Activated T-cell treated with anti-CD3 and anti-CD28 coated beads, Interleukin-2, amount 50 U/mL, for 72 hours (primary cell): ENCODE measurements around the gene RGS7BP. TPM values are rescaled to one million over a fixed set of nuclear protein-coding genes. Genes with fewer than 3 reads are reported as not detected.

Experiments used
- ATAC-seq, 2 donors: fragments of 150-1000 bp; cut with Tn5 transposase; replicated peaks in 1 of 2; 2 replicates each; pipeline ENCODE4 v1.10.0; 2021; ENCODE audit warnings: moderate library complexity in 2 of 2, mild to moderate bottlenecking in 1 of 2
- DNase-seq, 2 donors: peaks; one replicate each; pipeline ENCODE4 v3.0.0; 2021 to 2022; ENCODE audit warnings: mixed read lengths in 1 of 2
- H3K27ac Mint-ChIP-seq: one replicate; pipeline ENCODE4 v1.8.0; 2022; ENCODE audit warnings: mild to moderate bottlenecking, moderate library complexity, mixed read lengths
- H3K27me3 Mint-ChIP-seq: one replicate; pipeline ENCODE4 v1.8.0; 2022; ENCODE audit warnings: low read depth, mixed read lengths
- H3K36me3 Mint-ChIP-seq, 2 donors: one replicate each; pipeline ENCODE4 v1.8.0; 2022; ENCODE audit warnings: mixed read lengths in 2 of 2, mild to moderate bottlenecking in 1 of 2; ENCODE audit not compliant: insufficient read depth in 2 of 2
- H3K4me1 Mint-ChIP-seq: one replicate; pipeline ENCODE4 v1.8.0; 2022; ENCODE audit warnings: low read depth, mixed read lengths
- H3K4me3 Mint-ChIP-seq, 2 donors: one replicate each; pipeline ENCODE4 v1.8.0; 2022; ENCODE audit warnings: mild to moderate bottlenecking in 2 of 2, mixed read lengths in 2 of 2, moderate library complexity in 2 of 2
- H3K9me3 Mint-ChIP-seq, 2 donors: one replicate each; pipeline ENCODE4 v1.8.0; 2022; ENCODE audit warnings: mixed read lengths in 2 of 2
- total RNA-seq, 2 donors: library from RNA; stranded (reverse); gene quantifications; one replicate each; pipeline ENCODE4 v1.2.3, GENCODE V29; 2022

Gene RGS7BP
- not detected for total RNA-seq

DNA sequence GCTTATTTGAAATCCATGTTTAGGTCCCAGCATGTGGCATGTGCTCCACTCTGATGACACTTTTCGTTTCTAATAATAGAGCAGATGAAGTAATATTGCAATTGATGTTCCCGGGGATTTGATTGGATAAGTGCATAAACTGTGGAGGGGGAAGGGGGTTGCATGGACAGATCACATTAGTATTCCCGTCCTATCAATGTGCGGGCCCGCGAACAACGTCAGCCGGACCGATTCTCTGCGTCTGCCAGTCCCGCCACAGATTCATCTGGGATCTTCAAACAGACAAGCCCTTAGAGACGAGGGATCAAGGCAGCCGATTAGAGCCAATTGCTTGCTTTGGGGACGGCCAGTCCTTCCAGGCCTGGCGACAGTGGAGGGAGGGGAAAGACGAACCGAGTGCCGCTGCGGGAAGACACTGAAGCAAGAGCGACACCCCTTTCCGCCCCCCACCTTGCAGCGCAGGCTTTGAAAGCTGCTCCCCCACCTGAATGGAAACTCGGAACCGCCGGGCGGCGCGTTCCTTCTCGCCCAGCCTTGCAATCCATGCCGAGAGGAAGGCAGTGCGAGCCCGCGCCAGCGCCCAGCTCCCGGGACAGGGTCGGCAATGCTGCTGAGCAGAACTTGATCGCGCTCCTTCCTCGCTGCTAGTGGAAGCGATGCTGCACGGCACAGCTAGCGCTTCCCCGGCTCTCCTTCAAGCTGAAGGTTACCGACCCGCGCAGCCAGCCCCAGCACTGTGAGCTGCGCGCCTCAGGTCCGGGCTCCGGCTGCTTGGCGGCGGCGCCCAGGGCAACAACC lies at the start of gene RGS7BP:
Gene RGS7BP (plus strand): TSS at position 247 of the 798 bp plus-strand sequence. CDS start 610 bp downstream, outside the sequence.
- Mint-ChIP-seq H3K9me3 (peaks cover 0 to 1% of the 10 kb centered on the region in 2 donors), H3K27ac (no peak within 1 kb of the TSS), H3K36me3 (no peaks in the 10 kb centered on the region), H3K27me3 (peaks cover 48% of the 10 kb centered on the region), H3K4me1 (peaks cover 6% of the 10 kb centered on the region), H3K4me3 (peak within 1 kb of the TSS; percentile 32 to 65)
- ATAC-seq (peak in 1 of 2 donors; percentile 23), DNase-seq (no peak)

DNA sequence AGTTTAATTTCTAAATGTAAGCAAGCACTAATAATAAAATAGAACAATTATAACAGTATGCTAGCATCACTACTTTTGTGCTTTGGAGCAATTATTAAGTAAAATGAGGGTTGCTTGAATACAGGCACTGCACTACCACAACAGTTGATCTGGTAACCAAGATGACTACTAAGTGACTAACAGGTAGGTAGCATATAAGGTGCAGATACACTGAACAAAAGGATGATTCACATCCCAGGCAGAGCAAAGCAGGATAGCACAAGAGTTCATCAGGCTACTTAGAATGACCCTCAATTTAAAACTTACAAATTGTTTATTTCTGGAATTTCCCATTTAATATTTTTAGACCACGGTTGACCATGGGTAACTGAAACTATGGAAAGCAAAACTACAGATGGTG lies 48.0 kb upstream of the RGS7BP start:
- peaks cover 6 to 13% of the 10 kb centered on the region in 2 donors for H3K9me3 Mint-ChIP-seq
- DNase-seq: no peak
- H3K4me1 Mint-ChIP-seq: no peaks in the 10 kb centered on the region
- no peak overlapping the region for H3K4me3 Mint-ChIP-seq
- no peaks in the 10 kb centered on the region for H3K27me3 Mint-ChIP-seq
- no peak for ATAC-seq
- H3K36me3 Mint-ChIP-seq: no peaks in the 10 kb centered on the region
- H3K27ac Mint-ChIP-seq: no peak overlapping the region

DNA sequence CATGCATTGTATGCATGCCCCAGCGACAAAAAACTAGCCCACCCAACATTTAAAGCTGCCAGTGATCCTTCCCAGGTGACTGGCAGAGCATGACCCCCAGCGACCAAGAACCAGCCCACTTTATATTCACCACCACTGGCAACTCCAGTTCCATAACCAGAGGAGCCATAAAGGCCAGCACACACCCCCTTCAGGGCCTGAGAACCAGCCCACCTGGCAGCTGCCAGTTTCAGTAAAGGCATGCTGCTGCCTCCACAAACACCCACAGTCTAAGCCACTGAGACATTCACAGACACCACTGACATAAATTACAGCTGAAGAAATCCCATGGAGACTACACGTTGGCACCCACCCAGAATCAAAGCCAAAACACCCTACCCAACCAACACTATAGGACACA lies 46.9 kb upstream of the RGS7BP start:
- ATAC-seq: no peak
- no peak overlapping the region for H3K4me3 Mint-ChIP-seq
- H3K27ac Mint-ChIP-seq: no peak overlapping the region
- no peaks in the 10 kb centered on the region for H3K27me3 Mint-ChIP-seq
- H3K4me1 Mint-ChIP-seq: no peaks in the 10 kb centered on the region
- H3K9me3 Mint-ChIP-seq: peaks cover 7 to 15% of the 10 kb centered on the region in 2 donors
- H3K36me3 Mint-ChIP-seq: no peaks in the 10 kb centered on the region
- DNase-seq: no peak

DNA sequence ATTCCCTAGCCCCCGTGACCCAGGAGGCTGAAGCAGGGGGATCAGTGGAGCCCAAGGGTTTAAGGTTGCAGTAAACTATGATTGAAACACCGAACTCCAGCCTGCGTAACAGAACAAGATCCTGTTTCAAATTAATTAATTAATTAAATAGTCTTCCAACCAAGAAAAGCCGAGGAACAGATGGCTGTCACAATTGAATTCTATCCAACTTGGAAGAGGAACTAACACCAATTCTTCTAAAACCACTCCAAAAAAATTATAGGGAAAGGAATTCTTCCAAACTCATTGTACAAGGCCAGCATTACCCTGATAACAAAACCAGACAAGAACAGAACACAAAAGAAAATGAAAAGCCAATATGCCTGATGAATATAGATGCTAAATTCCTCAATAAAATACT lies 43.4 kb upstream of the RGS7BP start:
- no peak for ATAC-seq
- H3K27me3 Mint-ChIP-seq: no peaks in the 10 kb centered on the region
- no peak for DNase-seq
- H3K27ac Mint-ChIP-seq: no peak overlapping the region
- H3K9me3 Mint-ChIP-seq: peaks cover 10 to 13% of the 10 kb centered on the region in 2 donors
- H3K36me3 Mint-ChIP-seq: no peaks in the 10 kb centered on the region
- no peak overlapping the region for H3K4me3 Mint-ChIP-seq
- no peaks in the 10 kb centered on the region for H3K4me1 Mint-ChIP-seq

DNA sequence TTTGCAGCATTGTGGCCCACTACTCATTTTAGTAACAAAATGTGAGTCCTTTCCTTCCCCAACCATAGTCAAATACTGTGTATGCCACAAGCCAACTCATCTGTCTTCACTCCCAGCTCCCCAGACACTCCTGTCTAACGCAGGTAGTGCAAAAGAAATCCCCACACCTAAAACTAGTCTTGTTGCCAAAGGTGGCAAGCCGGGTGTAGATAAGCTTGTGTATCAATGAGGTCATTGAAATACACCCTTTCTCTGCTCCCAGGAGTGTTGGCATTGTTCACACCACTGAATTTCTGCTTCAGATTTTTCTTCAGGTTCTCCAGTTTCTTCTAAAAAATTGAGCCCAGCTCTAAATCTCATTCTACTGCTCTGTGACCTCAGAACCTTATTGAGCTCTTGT lies 19.7 kb upstream of the RGS7BP start:
- ATAC-seq (no peak), DNase-seq (no peak)
- no peaks in the 10 kb centered on the region for H3K36me3 Mint-ChIP-seq
- no peaks in the 10 kb centered on the region for H3K4me1 Mint-ChIP-seq
- no peak overlapping the region for H3K27ac Mint-ChIP-seq
- H3K27me3 Mint-ChIP-seq: no peaks in the 10 kb centered on the region
- peaks cover 12 to 16% of the 10 kb centered on the region in 2 donors for H3K9me3 Mint-ChIP-seq
- no peak overlapping the region for H3K4me3 Mint-ChIP-seq

DNA sequence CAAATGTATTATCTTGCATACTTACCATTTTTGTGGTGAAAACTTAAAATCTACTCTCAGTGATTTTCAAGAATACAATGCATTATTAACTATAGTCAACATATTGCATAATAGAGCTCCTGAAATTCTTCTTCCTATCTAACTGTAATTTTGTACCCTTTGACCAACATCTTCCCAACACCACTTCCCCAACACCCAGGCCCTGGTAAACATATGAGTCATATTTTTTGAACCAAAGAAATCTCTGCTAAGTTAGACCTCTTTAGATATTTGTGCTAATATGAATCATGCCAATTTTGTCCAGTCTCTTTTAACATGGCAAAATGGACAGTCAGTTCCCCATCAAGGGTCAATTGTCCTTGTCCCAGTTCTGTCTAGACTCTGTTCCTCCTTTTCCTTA lies 18.5 kb upstream of the RGS7BP start:
- Mint-ChIP-seq H3K4me3 (no peak overlapping the region), H3K36me3 (no peaks in the 10 kb centered on the region), H3K27ac (no peak overlapping the region), H3K9me3 (peaks cover 12 to 16% of the 10 kb centered on the region in 2 donors), H3K4me1 (no peaks in the 10 kb centered on the region), H3K27me3 (no peaks in the 10 kb centered on the region)
- ATAC-seq: no peak
- no peak for DNase-seq

DNA sequence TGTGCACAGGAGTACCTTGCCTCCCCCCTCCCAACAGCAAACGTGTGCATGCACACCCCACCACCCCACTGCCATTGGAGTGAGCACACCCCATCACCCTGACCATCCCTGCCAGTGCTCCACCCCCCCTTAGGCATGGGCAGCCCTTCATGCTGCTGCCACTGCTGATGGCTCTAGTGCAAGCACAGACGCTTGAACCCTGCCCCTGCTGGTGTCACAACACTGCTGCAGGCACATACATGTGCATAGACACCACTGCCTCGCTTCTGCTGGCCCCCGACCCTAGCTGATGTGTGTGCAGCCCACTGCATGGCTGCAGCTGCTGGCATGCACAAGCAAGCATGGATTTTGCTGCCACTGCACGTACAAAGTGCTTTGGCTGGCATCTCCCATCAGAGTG lies 16.0 kb upstream of the RGS7BP start:
- Mint-ChIP-seq H3K27me3 (no peaks in the 10 kb centered on the region), H3K36me3 (no peaks in the 10 kb centered on the region)

DNA sequence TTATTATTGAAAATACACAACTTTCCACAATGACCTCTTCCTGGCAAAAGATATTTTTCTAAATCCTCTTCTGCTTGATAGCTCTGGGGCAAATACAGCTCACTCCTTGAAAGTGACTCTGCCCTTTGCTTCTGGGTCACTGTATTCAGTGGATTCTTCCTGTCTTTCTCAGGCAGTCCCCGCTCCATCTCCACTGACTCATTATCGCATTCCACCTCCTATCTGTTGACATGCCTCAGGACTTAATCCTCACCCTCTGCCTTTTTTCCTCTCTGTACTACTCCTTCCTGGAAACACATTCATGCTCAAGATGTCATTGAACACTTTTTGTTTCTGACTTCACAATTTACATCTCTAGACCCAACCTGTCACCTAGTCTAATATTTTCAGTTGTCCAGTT lies 8.4 kb upstream of the RGS7BP start:
- ATAC-seq (no peak), DNase-seq (no peak)
- H3K27ac Mint-ChIP-seq: no peak overlapping the region

More for the DNA sequence above, 16.0 kb upstream of the RGS7BP start:
- no peak overlapping the region for H3K27ac Mint-ChIP-seq
- ATAC-seq (no peak), DNase-seq (no peak)
- H3K4me1 Mint-ChIP-seq: no peaks in the 10 kb centered on the region
- no peak overlapping the region for H3K4me3 Mint-ChIP-seq
- peaks cover 10 to 14% of the 10 kb centered on the region in 2 donors for H3K9me3 Mint-ChIP-seq

DNA sequence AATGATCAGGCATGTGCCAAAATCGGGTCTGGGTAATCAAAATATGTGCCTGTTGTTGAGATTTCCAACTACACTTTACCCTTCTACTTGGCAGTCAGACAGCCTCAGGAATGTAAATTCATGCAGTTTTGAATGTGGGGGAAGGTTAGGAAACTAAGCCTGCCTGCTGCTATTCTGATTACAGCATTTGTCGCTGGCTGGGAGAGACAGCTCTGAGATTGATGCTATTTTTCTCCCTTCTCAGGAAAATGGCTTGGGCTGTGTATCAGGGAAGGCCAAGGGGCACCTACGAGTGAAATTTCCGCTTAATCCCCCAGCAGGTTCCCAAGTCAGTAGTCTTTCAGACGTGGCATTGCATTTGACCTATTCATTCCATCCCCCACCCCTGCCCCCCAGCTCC lies 3.6 kb upstream of the RGS7BP start:
- DNase-seq (no peak), ATAC-seq (no peak)
- Mint-ChIP-seq H3K36me3 (no peaks in the 10 kb centered on the region), H3K4me1 (peaks cover 6% of the 10 kb centered on the region), H3K27ac (no peak overlapping the region), H3K4me3 (no peak overlapping the region), H3K27me3 (peaks cover 28% of the 10 kb centered on the region), H3K9me3 (peaks cover 0 to 3% of the 10 kb centered on the region in 2 donors)

More for the DNA sequence above, 8.4 kb upstream of the RGS7BP start:
- no peaks in the 10 kb centered on the region for H3K27me3 Mint-ChIP-seq
- H3K4me1 Mint-ChIP-seq: no peaks in the 10 kb centered on the region
- peaks cover 0 to 2% of the 10 kb centered on the region in 2 donors for H3K9me3 Mint-ChIP-seq
- H3K36me3 Mint-ChIP-seq: no peaks in the 10 kb centered on the region
- no peak overlapping the region for H3K4me3 Mint-ChIP-seq

DNA sequence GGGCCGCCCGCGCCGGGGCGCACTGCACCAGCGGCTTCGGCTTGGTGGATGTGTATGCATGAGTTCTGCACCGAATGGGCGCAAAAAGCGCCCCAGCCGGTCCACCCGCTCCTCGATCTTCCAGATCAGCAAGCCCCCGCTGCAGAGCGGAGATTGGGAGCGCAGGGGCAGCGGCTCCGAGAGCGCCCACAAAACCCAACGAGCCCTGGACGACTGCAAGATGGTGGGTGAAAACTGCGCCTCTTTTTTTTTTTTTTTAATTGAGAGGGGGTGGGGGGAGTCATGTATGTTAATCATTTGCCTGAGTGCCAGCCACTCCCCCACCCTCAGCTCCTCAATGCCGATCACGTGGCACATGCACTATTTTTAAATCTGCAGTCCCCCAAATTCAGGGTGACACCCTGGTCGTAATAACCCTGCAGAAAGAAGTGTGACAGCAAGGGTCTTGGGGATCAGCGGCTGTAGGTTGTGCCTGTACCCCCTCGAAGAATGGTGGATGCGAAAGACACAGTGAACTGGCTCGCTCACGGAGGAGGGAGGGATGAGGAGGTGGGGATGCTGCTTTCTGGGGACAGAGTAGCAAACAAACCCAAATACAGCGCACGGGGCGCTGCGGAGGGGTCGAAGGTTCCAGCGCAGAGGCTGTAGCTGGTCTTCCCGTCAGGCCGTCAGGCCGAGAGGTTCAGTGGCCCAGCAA lies 900 bp downstream of the RGS7BP start:
- H3K36me3 Mint-ChIP-seq: no peaks in the 10 kb centered on the region
- peaks cover 6% of the 10 kb centered on the region for H3K4me1 Mint-ChIP-seq
- ATAC-seq (no peak), DNase-seq (no peak)
- H3K27me3 Mint-ChIP-seq: peaks cover 48% of the 10 kb centered on the region
- no peak overlapping the region for H3K27ac Mint-ChIP-seq
- peaks cover 0 to 1% of the 10 kb centered on the region in 2 donors for H3K9me3 Mint-ChIP-seq
- no peak overlapping the region for H3K4me3 Mint-ChIP-seq

DNA sequence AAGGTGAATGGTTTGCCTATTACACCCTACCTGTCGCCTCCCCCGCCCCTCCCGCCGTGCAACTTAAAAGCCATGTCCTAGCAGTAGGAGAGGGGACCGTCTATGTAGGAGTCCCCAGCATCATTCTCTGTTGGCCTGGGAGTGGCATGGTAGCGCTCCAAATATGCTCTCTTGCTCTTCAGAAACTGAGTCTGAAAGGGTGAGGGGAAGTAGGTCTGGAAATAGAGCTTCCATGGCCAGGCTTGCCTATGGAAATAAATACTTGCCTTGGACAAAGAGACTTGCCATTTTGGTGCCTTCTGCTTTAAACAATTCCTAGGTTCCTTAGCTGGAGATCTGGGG lies 1.4 kb downstream of the RGS7BP start:
- H3K4me3 Mint-ChIP-seq: no peak overlapping the region
- peaks cover 0 to 1% of the 10 kb centered on the region in 2 donors for H3K9me3 Mint-ChIP-seq
- peaks cover 6% of the 10 kb centered on the region for H3K4me1 Mint-ChIP-seq
- no peak for DNase-seq
- H3K27ac Mint-ChIP-seq: no peak overlapping the region
- ATAC-seq: no peak
- H3K27me3 Mint-ChIP-seq: peaks cover 48% of the 10 kb centered on the region
- H3K36me3 Mint-ChIP-seq: no peaks in the 10 kb centered on the region

DNA sequence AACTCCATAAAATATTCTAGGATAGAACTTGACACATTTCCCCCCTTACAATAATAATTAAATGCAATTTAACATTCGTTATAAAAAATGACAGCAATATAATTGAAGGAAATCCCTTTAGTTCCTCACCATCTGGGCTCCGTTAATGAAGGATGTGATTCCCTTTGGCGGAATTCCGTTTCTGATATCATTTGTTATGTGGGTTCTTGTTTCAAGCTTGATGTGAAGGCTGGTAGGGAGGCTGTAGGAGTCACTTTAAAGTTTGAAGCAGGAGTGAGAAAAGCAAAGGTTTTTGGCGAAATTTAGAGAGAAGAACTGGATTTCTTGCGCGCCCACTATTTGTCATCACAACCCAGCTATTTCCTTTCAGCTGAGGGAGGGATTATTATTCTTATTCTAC lies 4.0 kb downstream of the RGS7BP start:
- peaks cover 6% of the 10 kb centered on the region for H3K4me1 Mint-ChIP-seq
- no peaks in the 10 kb centered on the region for H3K36me3 Mint-ChIP-seq

DNA sequence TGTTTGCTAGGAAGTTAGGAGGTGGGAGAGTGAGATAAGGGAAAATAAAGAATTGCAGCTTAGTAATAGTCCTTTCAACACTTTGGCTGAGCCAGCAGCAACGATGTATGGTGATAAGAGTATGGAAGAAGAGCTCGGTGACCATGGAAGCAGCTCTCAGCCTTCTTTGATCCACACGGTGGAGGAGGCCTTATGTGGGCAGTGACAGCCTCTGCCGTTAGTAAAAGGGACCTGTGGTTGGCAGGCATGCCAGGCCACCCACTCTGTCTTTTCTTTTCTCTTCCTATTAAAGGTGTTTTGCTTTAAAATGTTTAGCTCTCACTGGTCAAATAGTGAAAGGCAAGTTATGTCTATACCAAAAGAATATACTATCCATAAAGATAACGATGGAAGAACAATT lies 7.7 kb downstream of the RGS7BP start:
- H3K9me3 Mint-ChIP-seq: no peaks in the 10 kb centered on the region
- no peaks in the 10 kb centered on the region for H3K36me3 Mint-ChIP-seq
- peaks cover 7% of the 10 kb centered on the region for H3K27me3 Mint-ChIP-seq
- H3K27ac Mint-ChIP-seq: no peak overlapping the region
- H3K4me1 Mint-ChIP-seq: no peaks in the 10 kb centered on the region
- H3K4me3 Mint-ChIP-seq: no peak overlapping the region
- DNase-seq (no peak), ATAC-seq (no peak)

More for the DNA sequence above, 4.0 kb downstream of the RGS7BP start:
- no peaks in the 10 kb centered on the region for H3K9me3 Mint-ChIP-seq
- H3K27me3 Mint-ChIP-seq: peaks cover 33% of the 10 kb centered on the region
- ATAC-seq (no peak), DNase-seq (no peak)
- H3K4me3 Mint-ChIP-seq: no peak overlapping the region
- no peak overlapping the region for H3K27ac Mint-ChIP-seq
